ENCODE measurements around the gene P2RY2.

P2RY2 gene

GRCh38 chr11:73248526-73249185 lies 30.6 kb downstream of the P2RY2 start:
- no peak for DNase-seq

- DNase-seq = no peak
Measured at GRCh38 chr11:73249304-73249703, 31.2 kb downstream of the P2RY2 start.

GRCh38 chr11:73249853-73250783 lies 32.0 kb downstream of the P2RY2 start:
- DNase-seq = no peak

GRCh38 chr11:73252577-73253191 lies 34.6 kb downstream of the P2RY2 start:
- DNase-seq = no peak

- DNase-seq = no peak
Measured at GRCh38 chr11:73257342-73258103, 39.4 kb downstream of the P2RY2 start.

GRCh38 chr11:73258104-73259035 lies 40.3 kb downstream of the P2RY2 start:
- no peak for DNase-seq

GRCh38 chr11:73259406-73260126 lies 41.5 kb downstream of the P2RY2 start:
- DNase-seq = no peak

GRCh38 chr11:73260127-73260457 lies 42.0 kb downstream of the P2RY2 start:
- no peak for DNase-seq

- no peak for DNase-seq
Measured at GRCh38 chr11:73262851-73263495, 44.9 kb downstream of the P2RY2 start.

GRCh38 chr11:73263640-73264039 lies 45.6 kb downstream of the P2RY2 start:
- no peak for DNase-seq

GRCh38 chr11:73265278-73265810 lies 47.3 kb downstream of the P2RY2 start:
- no peak for DNase-seq

- DNase-seq = no peak
Measured at GRCh38 chr11:73265853-73266645, 48.0 kb downstream of the P2RY2 start.

- no peak for DNase-seq
Measured at GRCh38 chr11:73266646-73267020, 48.6 kb downstream of the P2RY2 start.

GRCh38 chr11:73267122-73267846 lies 49.2 kb downstream of the P2RY2 start:
- DNase-seq = no peak

GRCh38 chr11:73267906-73268540 lies 49.9 kb downstream of the P2RY2 start:
- no peak for DNase-seq

GRCh38 chr11:73268671-73269271 lies 50.7 kb downstream of the P2RY2 start:
- no peak for DNase-seq

GRCh38 chr11:73269459-73270015 lies 51.5 kb downstream of the P2RY2 start:
- DNase-seq = no peak

Measured in activated CD4-positive, alpha-beta T cell treated with anti-CD3 and anti-CD28 coated beads for 1 hour (primary cell).